HG02571 (cell line): ENCODE measurements around the gene DYNC2LI1.

ENCODE experiments used
- ATAC-seq: cut with Tn5 transposase; IDR thresholded peaks from one replicate; pipeline ENCODE4 v1.9.1; 2021; ENCODE audit warnings: mild to moderate bottlenecking, moderate library complexity; ENCODE audit not compliant: unreplicated experiment

DYNC2LI1 gene

DNA sequence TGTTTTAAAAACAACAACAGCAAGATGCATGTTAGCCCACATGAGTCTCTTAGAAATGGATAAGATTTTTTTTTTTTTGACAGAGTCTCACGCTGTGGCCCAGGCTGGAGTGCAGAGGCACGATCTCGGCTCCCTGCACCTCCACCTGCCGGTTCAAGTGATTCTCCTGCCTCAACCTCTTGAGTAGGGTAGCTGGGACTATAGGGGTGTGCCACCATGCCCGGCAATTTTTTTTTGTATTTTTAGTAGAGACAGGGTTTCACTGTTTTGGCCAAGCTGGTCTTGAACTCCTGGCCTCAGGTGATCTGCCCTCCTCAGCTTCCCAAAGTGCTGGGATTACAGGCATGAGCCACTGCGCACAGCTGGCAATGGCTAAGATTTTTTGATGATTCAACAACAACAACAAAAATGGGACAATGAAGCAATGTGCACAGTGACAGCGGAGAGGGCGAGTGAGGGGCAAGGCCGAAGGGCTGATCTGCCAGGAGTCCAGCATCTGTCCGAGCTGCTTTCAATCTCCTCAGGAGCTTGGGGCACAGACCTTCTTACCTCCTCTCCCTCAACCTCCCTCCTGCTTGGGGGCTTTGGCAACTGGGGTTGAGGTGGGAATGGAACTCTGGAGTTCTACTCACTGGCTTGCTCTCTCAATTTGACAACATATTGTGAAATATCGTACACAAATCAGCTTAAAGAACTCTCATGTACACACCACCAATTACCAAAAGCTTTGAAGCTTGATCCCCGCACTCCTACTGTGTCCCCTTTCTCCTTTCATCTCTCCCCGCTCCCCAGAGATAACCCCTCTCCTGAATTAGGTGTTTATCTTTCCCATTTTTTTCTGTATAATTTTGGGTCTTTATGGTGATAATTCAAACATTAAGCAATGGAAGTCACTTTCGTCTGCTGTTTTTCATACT, 68.4 kb downstream of the DYNC2LI1 start:
- no peak for ATAC-seq

DNA sequence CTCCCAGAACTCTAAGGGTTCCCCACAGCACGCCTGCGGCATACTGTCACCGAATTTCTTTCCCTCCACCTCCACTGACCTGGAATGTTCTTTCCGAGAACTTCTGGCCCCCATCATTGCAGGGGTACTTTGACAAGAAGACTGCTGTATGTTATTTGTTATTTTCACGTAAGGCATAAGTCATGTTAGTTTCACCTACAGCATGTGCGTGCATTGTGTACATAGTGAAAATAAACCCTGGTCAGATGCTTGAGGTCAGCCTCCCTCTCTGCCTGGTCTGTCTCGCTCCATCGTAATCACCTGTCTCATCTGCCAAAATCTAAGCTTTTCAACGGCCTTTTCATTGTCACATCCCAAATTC, 69.0 kb downstream of the DYNC2LI1 start:
- ATAC-seq: no peak

GRCh38 chr2:43845181-43845580, 71.3 kb downstream of the DYNC2LI1 start:
- no peak for ATAC-seq

- ATAC-seq: no peak
Measured at GRCh38 chr2:43846140-43846793, 72.4 kb downstream of the DYNC2LI1 start.

DNA sequence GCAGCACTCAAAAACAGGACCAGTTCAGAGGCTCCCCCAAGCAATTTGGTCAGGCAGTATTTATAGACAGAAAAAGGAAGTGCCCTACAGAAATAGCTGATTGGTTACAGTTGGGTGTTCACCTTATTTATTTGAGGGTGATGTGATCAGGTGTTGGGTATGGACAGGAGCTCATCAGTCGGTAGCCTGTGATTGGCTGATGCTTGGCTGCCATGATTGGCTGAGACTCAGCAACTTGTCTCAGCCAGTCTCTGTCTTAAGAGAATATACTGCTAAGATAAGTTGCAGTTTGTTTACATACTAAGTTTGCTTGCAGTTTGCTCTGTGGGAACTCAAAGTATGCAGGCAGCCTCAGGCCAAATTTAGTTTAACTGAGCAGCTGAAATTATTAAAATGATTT, 74.4 kb downstream of the DYNC2LI1 start:
- no peak for ATAC-seq

GRCh38 chr2:43851011-43851980, 77.5 kb downstream of the DYNC2LI1 start:
- no peak for ATAC-seq

- no peak for ATAC-seq
Measured at GRCh38 chr2:43852196-43852730, 78.4 kb downstream of the DYNC2LI1 start.

DNA sequence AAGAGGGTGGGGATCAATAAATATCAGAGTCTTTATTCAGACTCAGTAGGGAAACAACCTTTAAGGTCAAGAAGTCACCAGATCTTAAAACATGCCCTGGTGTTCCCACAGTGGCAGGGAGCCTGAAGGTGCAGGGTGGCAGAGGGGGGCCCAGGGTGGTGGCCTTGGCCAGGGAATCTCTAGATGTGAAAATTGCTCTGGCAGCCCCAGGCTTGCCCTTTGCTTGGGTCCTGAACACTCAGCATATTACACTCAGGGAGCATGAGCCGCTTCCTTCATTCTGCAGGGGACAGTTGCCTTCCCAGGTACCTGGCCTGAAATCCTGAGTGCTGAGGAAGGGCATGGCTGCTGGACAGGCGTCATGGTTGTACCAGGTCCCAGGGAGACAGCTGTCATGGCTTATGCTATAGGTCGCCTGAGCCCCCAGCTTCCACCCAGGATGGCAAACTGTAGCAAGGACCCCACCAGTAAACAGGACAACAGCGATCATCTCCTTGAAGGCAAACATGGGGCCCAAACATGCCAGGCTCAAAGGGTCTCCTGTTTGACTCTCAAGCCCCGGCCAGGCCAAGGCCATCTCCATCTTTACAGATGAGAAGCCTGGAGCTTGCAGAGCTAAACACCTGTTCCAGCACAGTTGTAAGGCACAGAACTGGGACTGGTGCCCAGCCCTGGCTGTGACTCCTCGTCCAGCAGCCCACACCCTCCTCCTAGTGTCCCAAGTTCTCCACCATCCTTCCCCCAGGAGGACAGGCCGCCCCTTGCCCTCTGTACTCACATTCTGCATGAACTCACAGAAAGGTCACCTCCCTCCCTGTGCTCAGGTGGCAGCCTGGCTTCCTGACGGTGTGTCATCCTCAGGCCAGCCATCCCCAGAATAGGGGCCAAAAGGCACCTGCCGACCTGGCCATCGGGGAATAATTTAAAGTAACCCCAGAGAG, 79.6 kb downstream of the DYNC2LI1 start:
- no peak for ATAC-seq

- no peak for ATAC-seq
Measured at GRCh38 chr2:43854671-43855070, 80.8 kb downstream of the DYNC2LI1 start.

DNA sequence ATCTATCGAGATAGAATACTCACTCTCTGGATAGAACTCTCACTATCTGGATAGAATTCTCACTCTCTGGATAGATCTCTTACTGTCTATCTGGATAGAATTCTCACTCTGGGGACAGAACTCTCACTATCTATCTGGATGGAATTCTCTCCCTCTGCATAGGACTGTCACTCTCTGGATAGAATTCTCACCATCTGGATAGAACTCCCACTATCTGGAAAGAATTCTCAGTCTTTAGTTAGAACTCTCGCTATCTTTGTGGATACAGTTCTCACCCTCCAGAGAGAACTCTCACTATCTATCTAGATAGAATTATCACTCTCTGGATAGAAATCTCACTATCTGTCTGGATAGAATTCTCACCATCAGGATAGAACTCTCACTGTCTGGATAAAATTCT, 81.5 kb downstream of the DYNC2LI1 start:
- ATAC-seq: no peak
